Activated B cell treated with CpG ODN at 0.5 μM for 24 hours (primary cell): ENCODE data around the gene SYK. TPM values are rescaled to one million over a fixed set of nuclear protein-coding genes. Genes with fewer than 3 reads are reported as not detected.
A peak's percentile ranks its signal among the peaks of the same experiment; 100 is the strongest.

ENCODE experiments used
- ATAC-seq: fragments of 200-7000 bp; cut with Tn5 transposase; one replicate; pipeline ENCODE4 v1.10.0; 2021; ENCODE audit warnings: low read depth, mild to moderate bottlenecking, moderate library complexity
- CTCF ChIA-PET: fragments of 350-600 bp; sonication (Branson Sonifier 250); formaldehyde crosslinking; loops from one replicate; lab custom pipeline; 2021; ENCODE audit warnings: antibody characterized with exemption; lab: Charles Lee
- POLR2A ChIA-PET: fragments of 350-600 bp; sonication (Branson Sonifier 250); formaldehyde crosslinking; loops from one replicate; lab custom pipeline; 2021; ENCODE audit warnings: antibody characterized with exemption; lab: Charles Lee
- DNase-seq: peaks from one replicate; pipeline ENCODE4 v3.0.0; 2022
- H3K27ac Mint-ChIP-seq: one replicate; pipeline ENCODE4 v1.8.0; 2020; ENCODE audit warnings: mixed read lengths
- H3K27me3 Mint-ChIP-seq: one replicate; pipeline ENCODE4 v1.8.0; 2021; ENCODE audit warnings: mixed read lengths
- H3K36me3 Mint-ChIP-seq: one replicate; pipeline ENCODE4 v1.8.0; 2021; ENCODE audit warnings: low read depth, mixed read lengths
- H3K4me1 Mint-ChIP-seq: one replicate; pipeline ENCODE4 v1.8.0; 2021; ENCODE audit warnings: mixed read lengths
- H3K4me3 Mint-ChIP-seq: one replicate; pipeline ENCODE4 v1.8.0; 2020; ENCODE audit warnings: mild to moderate bottlenecking, mixed read lengths
- H3K9me3 Mint-ChIP-seq: one replicate; pipeline ENCODE4 v1.8.0; 2020; ENCODE audit warnings: mixed read lengths
- CTCF ChIP-seq: fragments of 200-600 bp; IDR thresholded peaks from one replicate; pipeline ENCODE4 v1.8.0; 2022; ENCODE audit warnings: antibody characterized with exemption, mild to moderate bottlenecking
- intact Hi-C: fragments of 100-400 bp; cut with micrococcal nuclease; formaldehyde crosslinking; loops from one replicate; pipeline ENCODE4 v1.15.1; 2024
- total RNA-seq: library from RNA; stranded (reverse); gene quantifications from 2 replicates; pipeline ENCODE4 v1.2.3, GENCODE V29; 2022

The SYK gene
- total RNA-seq, 1 donor from 2014 or later, result 222 TPM

GRCh38 chr9:90825586-90825985 lies 24.0 kb downstream of the SYK start:
- no peaks in the 10 kb centered on the region for H3K27me3 Mint-ChIP-seq

GRCh38 chr9:90826326-90827020 lies 24.9 kb downstream of the SYK start:
- POLR2A ChIA-PET, result interaction anchor here (1.2 to 10.1 kb wide), 10 partner anchors 9 to 58 kb away, joined by 3 to 102 read pairs (median 26); partner anchors contain the start of gene SYK
- TF ChIP-seq CTCF, result no peak
- intact Hi-C loops, result loop anchor here (1.0 to 5.0 kb wide), 7 partner anchors 11 to 72 kb away; partner anchors contain the start of gene SYK
- H3K36me3 Mint-ChIP-seq, result peaks cover 53% of the 10 kb centered on the region
- ATAC-seq (no peak), DNase-seq (no peak)
- H3K4me3 Mint-ChIP-seq, result peak overlapping the region; percentile 87
- peaks cover 95% of the 10 kb centered on the region for H3K4me1 Mint-ChIP-seq
- CTCF ChIA-PET, result interaction anchor here (1.0 to 3.1 kb wide), 8 partner anchors 11 to 71 kb away, joined by 3 to 14 read pairs (median 6); no protein-coding TSS in a partner anchor
- H3K9me3 Mint-ChIP-seq, result no peaks in the 10 kb centered on the region
- no peaks in the 10 kb centered on the region for H3K27me3 Mint-ChIP-seq
- peak overlapping the region; percentile 96 for H3K27ac Mint-ChIP-seq

More at GRCh38 chr9:90825586-90825985, 24.0 kb downstream of the SYK start:
- H3K9me3 Mint-ChIP-seq, result peaks cover 2% of the 10 kb centered on the region
- no peak for DNase-seq
- H3K36me3 Mint-ChIP-seq, result peaks cover 53% of the 10 kb centered on the region
- no peak for ATAC-seq
- TF ChIP-seq CTCF, result no peak
- POLR2A ChIA-PET, result interaction anchor here (1.0 to 10.1 kb wide), 11 partner anchors 9 to 57 kb away, joined by 3 to 102 read pairs (median 25); partner anchors contain the start of gene SYK
- H3K4me3 Mint-ChIP-seq, result no peak overlapping the region
- H3K4me1 Mint-ChIP-seq, result peaks cover 95% of the 10 kb centered on the region
- H3K27ac Mint-ChIP-seq, result peak overlapping the region; percentile 96
- intact Hi-C loops, result loop anchor here (5.0 kb wide), 1 partner anchor 33 kb away; no protein-coding TSS in a partner anchor
- CTCF ChIA-PET, result interaction anchor here (1.1 to 3.1 kb wide), 7 partner anchors 10 to 70 kb away, joined by 3 to 14 read pairs (median 5); no protein-coding TSS in a partner anchor

GRCh38 chr9:90827181-90827871 lies 25.7 kb downstream of the SYK start:
- peak; percentile 64 for ATAC-seq
- peak overlapping the region; percentile 96 for H3K27ac Mint-ChIP-seq
- no peaks in the 10 kb centered on the region for H3K27me3 Mint-ChIP-seq
- ChIA-PET CTCF (interaction anchor here (1.3 to 3.1 kb wide), 5 partner anchors 11 to 71 kb away, joined by 5 to 14 read pairs (median 8); no protein-coding TSS in a partner anchor), POLR2A (interaction anchor here (0.7 to 10.1 kb wide), 12 partner anchors 10 to 58 kb away, joined by 3 to 102 read pairs (median 20); partner anchors contain the start of gene SYK)
- peaks cover 95% of the 10 kb centered on the region for H3K4me1 Mint-ChIP-seq
- H3K9me3 Mint-ChIP-seq, result no peaks in the 10 kb centered on the region
- DNase-seq, result no peak
- H3K4me3 Mint-ChIP-seq, result peak overlapping the region; percentile 87
- intact Hi-C loops, result loop anchor here (1.0 to 5.0 kb wide), 7 partner anchors 12 to 73 kb away; partner anchors contain the start of gene SYK
- H3K36me3 Mint-ChIP-seq, result peaks cover 53% of the 10 kb centered on the region
- no peak for TF ChIP-seq CTCF

- Mint-ChIP-seq H3K9me3 (no peaks in the 10 kb centered on the region), H3K4me1 (peaks cover 99% of the 10 kb centered on the region), H3K36me3 (peaks cover 60% of the 10 kb centered on the region), H3K4me3 (peak overlapping the region; percentile 87), H3K27me3 (no peaks in the 10 kb centered on the region), H3K27ac (peak overlapping the region; percentile 96)
- DNase-seq (no peak), ATAC-seq (no peak)
- intact Hi-C loops, result loop anchor here (2.0 kb wide), 1 partner anchor 51 kb away; no protein-coding TSS in a partner anchor
- POLR2A ChIA-PET, result interaction anchor here (0.9 to 10.1 kb wide), 4 partner anchors 15 to 62 kb away, joined by 3 to 102 read pairs (median 16); partner anchors contain the start of gene SYK
- CTCF ChIA-PET, result interaction anchor here (0.8 kb wide), 1 partner anchor 29 kb away, joined by 3 read pairs; no protein-coding TSS in a partner anchor
- TF ChIP-seq CTCF, result no peak
Observed at GRCh38 chr9:90830051-90830450, 28.4 kb downstream of the SYK start.
